ENCODE measurements around the gene SOWAHA.
A peak's percentile ranks its signal among the peaks of the same experiment; 100 is the strongest.

SOWAHA gene

GRCh38 chr5:132812781-132813598 lies at the start of gene SOWAHA:
TSS of gene SOWAHA (plus strand) at chr5:132813302. CDS start at chr5:132813622, 320 bp downstream.
- peak in 1 of 2 experiments; percentile 63 for DNase-seq

GRCh38 chr5:132764051-132764450 lies 49.1 kb upstream of the SOWAHA start:
- DNase-seq = no peak

- no peak for DNase-seq
Measured at GRCh38 chr5:132764671-132765238, 48.3 kb upstream of the SOWAHA start.

GRCh38 chr5:132765311-132766019 lies 47.6 kb upstream of the SOWAHA start:
- DNase-seq = no peak

- DNase-seq = no peak
Measured at GRCh38 chr5:132766020-132766805, 46.9 kb upstream of the SOWAHA start.

GRCh38 chr5:132766806-132767055 lies 46.4 kb upstream of the SOWAHA start:
- no peak for DNase-seq

- no peak for DNase-seq
Measured at GRCh38 chr5:132767150-132767549, 46.0 kb upstream of the SOWAHA start.

- DNase-seq = no peak
Measured at GRCh38 chr5:132768485-132768868, 44.6 kb upstream of the SOWAHA start.

GRCh38 chr5:132770476-132771159 lies 42.5 kb upstream of the SOWAHA start:
- no peak for DNase-seq

GRCh38 chr5:132771503-132771998 lies 41.6 kb upstream of the SOWAHA start:
- no peak for DNase-seq

GRCh38 chr5:132772291-132773070 lies 40.6 kb upstream of the SOWAHA start:
- no peak for DNase-seq

- no peak for DNase-seq
Measured at GRCh38 chr5:132773114-132773513, 40.0 kb upstream of the SOWAHA start.

- no peak for DNase-seq
Measured at GRCh38 chr5:132773601-132774355, 39.3 kb upstream of the SOWAHA start.

GRCh38 chr5:132774406-132774805 lies 38.7 kb upstream of the SOWAHA start:
- DNase-seq = no peak

GRCh38 chr5:132774896-132775295 lies 38.2 kb upstream of the SOWAHA start:
- DNase-seq = no peak

GRCh38 chr5:132775476-132775961 lies 37.6 kb upstream of the SOWAHA start:
- DNase-seq = peak in 1 of 2 experiments; percentile 19

- DNase-seq = no peak
Measured at GRCh38 chr5:132776131-132776937, 36.8 kb upstream of the SOWAHA start.

GRCh38 chr5:132776938-132777208 lies 36.2 kb upstream of the SOWAHA start:
- DNase-seq = no peak

GRCh38 chr5:132777209-132778069 lies 35.7 kb upstream of the SOWAHA start, which contains the start of gene SEPTIN8:
TSS of gene SEPTIN8 (minus strand) at chr5:132777239. CDS start at chr5:132777137, 102 bp downstream.
- no peak for DNase-seq
